Cardiac fibroblast (primary cell): ENCODE data around the gene NLRP14.

Experiments used
- DNase-seq, 2 donors: peaks; one replicate each; pipeline versions ENCODE4 v3.0.0 to v3.0.0-alpha.2; 2010; ENCODE audit warnings: low read depth in 2 of 2
- H3K4me3 ChIP-seq, 2 donors: replicated peaks in 1 of 2; 1 replicate in 1 of 2; 2 replicates in 1 of 2; pipeline ENCODE4 v1.5.1; 2011; ENCODE audit warnings: low read depth in 2 of 2, low read length in 2 of 2, mild to moderate bottlenecking in 2 of 2, moderate library complexity in 1 of 2
- TF ChIP-seq, protein P1 (sequence below): IDR thresholded peaks from one replicate; pipeline ENCODE4 v1.5.1; 2011; ENCODE audit warnings: low read depth, mild to moderate bottlenecking, low read length, inconsistent platforms

Gene NLRP14

DNA sequence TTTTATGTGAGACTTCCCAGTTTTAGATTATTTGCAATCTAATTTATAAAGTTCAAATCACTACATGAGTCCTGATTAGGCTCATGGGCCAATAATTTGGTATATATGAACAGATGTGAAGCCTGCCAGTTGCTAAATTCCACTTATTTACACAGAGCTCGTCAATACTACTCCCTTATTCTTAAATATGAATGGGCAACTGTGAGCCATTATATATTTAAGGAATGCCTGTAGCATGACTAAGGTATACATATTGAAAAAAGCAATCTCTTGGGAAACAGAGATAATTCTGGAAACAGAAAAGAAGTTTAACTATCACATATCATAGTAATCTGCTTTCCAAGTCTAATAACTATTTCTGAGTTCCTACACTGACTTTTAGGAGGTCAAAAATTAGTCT is 95.5 kb downstream of the NLRP14 start:
- H3K4me3 ChIP-seq = no peak overlapping the region
- peak in 1 of 2 donors; percentile 60 for DNase-seq
- TF ChIP-seq, protein P1, sequence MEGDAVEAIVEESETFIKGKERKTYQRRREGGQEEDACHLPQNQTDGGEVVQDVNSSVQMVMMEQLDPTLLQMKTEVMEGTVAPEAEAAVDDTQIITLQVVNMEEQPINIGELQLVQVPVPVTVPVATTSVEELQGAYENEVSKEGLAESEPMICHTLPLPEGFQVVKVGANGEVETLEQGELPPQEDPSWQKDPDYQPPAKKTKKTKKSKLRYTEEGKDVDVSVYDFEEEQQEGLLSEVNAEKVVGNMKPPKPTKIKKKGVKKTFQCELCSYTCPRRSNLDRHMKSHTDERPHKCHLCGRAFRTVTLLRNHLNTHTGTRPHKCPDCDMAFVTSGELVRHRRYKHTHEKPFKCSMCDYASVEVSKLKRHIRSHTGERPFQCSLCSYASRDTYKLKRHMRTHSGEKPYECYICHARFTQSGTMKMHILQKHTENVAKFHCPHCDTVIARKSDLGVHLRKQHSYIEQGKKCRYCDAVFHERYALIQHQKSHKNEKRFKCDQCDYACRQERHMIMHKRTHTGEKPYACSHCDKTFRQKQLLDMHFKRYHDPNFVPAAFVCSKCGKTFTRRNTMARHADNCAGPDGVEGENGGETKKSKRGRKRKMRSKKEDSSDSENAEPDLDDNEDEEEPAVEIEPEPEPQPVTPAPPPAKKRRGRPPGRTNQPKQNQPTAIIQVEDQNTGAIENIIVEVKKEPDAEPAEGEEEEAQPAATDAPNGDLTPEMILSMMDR = no peak

DNA sequence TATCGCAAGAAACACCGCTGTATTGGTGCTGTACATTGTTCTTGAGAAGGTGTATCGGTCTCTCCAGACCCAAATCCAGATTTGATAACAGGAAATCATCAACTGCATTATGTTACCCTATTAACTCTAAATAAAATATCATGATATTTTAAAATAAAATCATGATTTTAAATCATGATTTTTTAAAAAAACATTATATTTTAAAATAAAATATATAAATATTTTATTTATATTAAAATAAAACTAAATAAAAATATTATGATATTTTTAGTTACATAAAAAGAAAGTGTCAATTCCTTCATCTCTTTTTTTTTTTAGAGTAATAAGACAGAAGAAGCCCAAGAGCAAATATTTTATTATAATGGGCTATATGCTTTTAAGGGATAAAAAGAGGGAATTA is 96.1 kb downstream of the NLRP14 start:
- TF ChIP-seq, protein P1 = no peak
- H3K4me3 ChIP-seq = no peak overlapping the region
- no peak for DNase-seq
